Endothelial cell of umbilical vein (primary cell): ENCODE data around the gene PRPF19. TPM values are rescaled to one million over a fixed set of nuclear protein-coding genes. Genes with fewer than 3 reads are reported as not detected.

Experiments
- BruUV-seq: library from RNA; stranded (reverse); fragments of 400-500 nt; replicated peaks from 2 replicates; lab custom pipeline; 2021; lab: Mats Ljungman, UMichigan
- CTCF ChIA-PET: fragments of 300-600, 350-600 bp; sonication (Branson Sonifier 250); formaldehyde crosslinking; loops from one replicate; lab custom pipeline; 2021; ENCODE audit warnings: antibody characterized with exemption, inconsistent platforms; lab: Charles Lee
- POLR2A ChIA-PET: fragments of 300-600, 350-600 bp; sonication (Branson Sonifier 250); formaldehyde crosslinking; loops from one replicate; lab custom pipeline; 2021; ENCODE audit warnings: antibody characterized with exemption, inconsistent platforms; lab: Charles Lee
- DNase-seq: peaks from one replicate; pipeline ENCODE4 v3.0.0-alpha.2; 2011; ENCODE audit warnings: low read depth, low spot score
- FAIRE-seq: peaks from 2 replicates; lab custom pipeline; 2011; peaks lifted over from hg19 to GRCh38; lab: Jason Lieb, UNC
- H2AFZ ChIP-seq: 2 replicates; pipeline ENCODE4 v1.6.0; 2012; ENCODE audit warnings: low read depth, low read length, control low read depth, inconsistent platforms
- H3K27ac ChIP-seq: 2 replicates; pipeline ENCODE4 v1.5.1; 2011; ENCODE audit warnings: low read depth, mild to moderate bottlenecking, control low read depth, low read length, moderate library complexity; ENCODE audit not compliant: insufficient read depth
- H3K27me3 ChIP-seq, 2 experiments: 2 replicates each; pipeline versions ENCODE4 v1.6.0 to v1.6.1; 2011; ENCODE audit warnings: low read length in 2 of 2, mixed read lengths in 1 of 2; ENCODE audit not compliant: control insufficient read depth in 2 of 2, insufficient read depth in 2 of 2
- H3K36me3 ChIP-seq, 2 experiments: 2 replicates in 1 of 2; 3 replicates in 1 of 2; pipeline ENCODE4 v1.5.1; 2011; ENCODE audit warnings: low read length in 2 of 2, mild to moderate bottlenecking in 1 of 2, moderate library complexity in 1 of 2; ENCODE audit not compliant: control insufficient read depth in 2 of 2, insufficient read depth in 2 of 2; ENCODE audit errors: extremely low read depth in 1 of 2
- H3K4me1 ChIP-seq: 3 replicates; pipeline ENCODE4 v1.5.1; 2011; ENCODE audit warnings: mild to moderate bottlenecking, low read length; ENCODE audit not compliant: control insufficient read depth, insufficient read depth; ENCODE audit errors: extremely low read depth
- H3K4me2 ChIP-seq: 2 replicates; pipeline ENCODE4 v1.6.1; 2011; ENCODE audit warnings: low read length, control low read depth, mixed read lengths; ENCODE audit not compliant: insufficient read depth
- H3K4me3 ChIP-seq, 3 experiments: fragments of 200-600 bp in 1 of 3; sonication (generic), shearing (Covaris generic) in 1 of 3; replicated peaks in 1 of 3; 2 replicates each; pipeline ENCODE4 v1.5.1; 2011 to 2016; ENCODE audit warnings: control low read depth in 3 of 3, low read length in 3 of 3, mild to moderate bottlenecking in 2 of 3, inconsistent platforms in 1 of 3, low read depth in 1 of 3, moderate library complexity in 1 of 3; ENCODE audit not compliant: insufficient read depth in 1 of 3
- H3K79me2 ChIP-seq: 2 replicates; pipeline ENCODE4 v1.6.0; 2012; ENCODE audit warnings: low read length, inconsistent platforms; ENCODE audit not compliant: control insufficient read depth, insufficient read depth
- H3K9ac ChIP-seq: replicated peaks from 2 replicates; pipeline ENCODE3; 2011; ENCODE audit warnings: low read length, control low read depth; ENCODE audit not compliant: insufficient read depth; ENCODE audit errors: extremely low read depth
- H3K9me1 ChIP-seq: replicated peaks from 3 replicates; pipeline ENCODE4 v1.6.0; 2011; ENCODE audit warnings: mild to moderate bottlenecking, low read length; ENCODE audit not compliant: control insufficient read depth, insufficient read depth; ENCODE audit errors: extremely low read depth
- H3K9me3 ChIP-seq: replicated peaks from 2 replicates; pipeline ENCODE4 v1.5.1; 2012; ENCODE audit warnings: low read length, inconsistent platforms; ENCODE audit not compliant: control insufficient read depth, insufficient read depth
- H4K20me1 ChIP-seq: replicated peaks from 2 replicates; pipeline ENCODE3; 2011; ENCODE audit warnings: mild to moderate bottlenecking, low read length; ENCODE audit not compliant: control insufficient read depth, insufficient read depth; ENCODE audit errors: extremely low read depth
- EZH2 ChIP-seq: IDR thresholded peaks from 2 replicates; pipeline ENCODE4 v1.6.1; 2012; ENCODE audit warnings: borderline replicate concordance, low read depth, mild to moderate bottlenecking, moderate library complexity, low read length, inconsistent platforms; ENCODE audit not compliant: severe bottlenecking
- FOS ChIP-seq: IDR thresholded peaks from 2 replicates; pipeline ENCODE4 v1.6.1; 2011; ENCODE audit warnings: mild to moderate bottlenecking, low read length, moderate library complexity, borderline replicate concordance; ENCODE audit not compliant: insufficient read depth
- GATA2 ChIP-seq: IDR thresholded peaks from 2 replicates; pipeline ENCODE4 v1.7.0; 2011; ENCODE audit warnings: low read depth, mild to moderate bottlenecking, moderate library complexity, mixed read lengths, low read length; ENCODE audit not compliant: insufficient read length, insufficient read depth
- JUN ChIP-seq: IDR thresholded peaks from 2 replicates; pipeline ENCODE4 v1.6.1; 2011; ENCODE audit warnings: borderline replicate concordance, low read depth; ENCODE audit not compliant: insufficient read length, insufficient read depth
- MYC ChIP-seq: IDR thresholded peaks from one replicate; pipeline ENCODE4 v1.6.1; 2011; ENCODE audit warnings: mild to moderate bottlenecking, low read depth, low read length
- POLR2A ChIP-seq: IDR thresholded peaks from 2 replicates; pipeline ENCODE4 v1.6.1; 2012; ENCODE audit warnings: low read depth, mild to moderate bottlenecking, control low read depth, low read length
- POLR2AphosphoS5 ChIP-seq: IDR thresholded peaks from 2 replicates; pipeline ENCODE4 v1.6.1; 2012; ENCODE audit warnings: low read depth, mild to moderate bottlenecking, control low read depth, low read length, moderate library complexity; ENCODE audit not compliant: insufficient read depth
- dilution Hi-C: fragments of 300-500 bp; cut with MboI; formaldehyde crosslinking; loops from one replicate; pipeline ENCODE4 v1.15.0; 2019; ENCODE audit warnings: low sequenced_read_pairs; ENCODE audit not compliant: extremely low pct_ligation_motif_present
- intact Hi-C: fragments of 100-400 bp; cut with micrococcal nuclease; formaldehyde crosslinking; loops from one replicate; pipeline ENCODE4 v1.10.0; 2022
- polyA plus RNA-seq, 4 experiments: library from polyadenylated mRNA; depleted of rRNA in 3 of 4; stranded (reverse) in 3 of 4; unstranded in 1 of 4; fragments of >200 nt; gene quantifications; 2 replicates each; pipeline versions ENCODE4 v1.2.1 to v1.2.3, GENCODE V29; 2011 to 2012; ENCODE audit warnings: missing spikeins in 1 of 4
- total RNA-seq: library from RNA; stranded (reverse); gene quantifications from 2 replicates; pipeline ENCODE4 v1.2.3, GENCODE V29; 2021
- TF ChIP-seq, protein P1 (sequence below), 2 donors: IDR thresholded peaks; 1 replicate in 1 of 2; 2 replicates in 1 of 2; pipeline ENCODE4 v1.5.1; 2011; ENCODE audit warnings: low read length in 2 of 2, mild to moderate bottlenecking in 2 of 2, moderate library complexity in 2 of 2, control low read depth in 1 of 2, inconsistent platforms in 1 of 2, low read depth in 1 of 2; ENCODE audit not compliant: insufficient read depth in 1 of 2; ENCODE audit errors: extremely low read depth in 1 of 2
- TF ChIP-seq, protein P2 (sequence below): IDR thresholded peaks from 2 replicates; pipeline ENCODE4 v1.6.1; 2011; ENCODE audit not compliant: insufficient read depth, insufficient read length

Gene PRPF19
- total and polyA plus RNA-seq, 2 donors (not counting 3 experiments of a cell fraction or from before 2014, with no cell fraction given), result 97.1 to 126 TPM

DNA sequence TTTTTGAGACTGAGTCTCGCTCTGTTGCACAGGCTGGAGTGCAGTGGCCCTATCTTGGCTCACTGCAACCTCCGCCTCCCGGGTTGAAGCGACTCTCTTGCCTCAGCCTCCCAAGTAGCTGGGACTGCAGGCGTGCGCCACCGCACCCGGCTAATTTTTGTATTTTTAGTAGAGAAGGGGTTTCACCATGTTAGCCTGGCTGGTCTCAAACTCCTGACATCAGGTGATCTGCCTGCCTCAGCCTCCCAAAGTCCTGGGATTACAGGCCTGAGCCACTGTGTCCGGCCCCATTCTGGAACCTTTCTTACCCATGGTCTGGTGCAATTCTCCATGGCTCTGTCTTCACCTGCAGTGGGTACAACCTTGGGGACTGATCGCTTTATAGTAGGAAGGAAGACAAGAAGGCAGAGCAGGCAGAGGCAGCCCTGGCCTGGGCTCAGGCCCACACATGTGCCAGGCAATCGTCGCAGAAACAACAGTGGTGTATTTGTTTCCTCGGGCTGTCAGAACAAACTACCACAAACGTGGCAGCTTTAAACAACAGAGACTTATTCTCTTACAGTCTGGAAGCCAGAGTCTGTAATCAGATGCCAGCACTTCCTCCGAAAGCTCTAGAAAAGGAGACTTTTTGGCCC, 46.7 kb downstream of the PRPF19 start:
- POLR2A ChIA-PET, result no interaction called here
- CTCF ChIA-PET, result interaction anchor here (2.1 kb wide), 1 partner anchor 29 kb away, joined by 10 read pairs; no protein-coding TSS in a partner anchor
- dilution Hi-C loops, result no loop called here

More for the DNA sequence above, 46.7 kb downstream of the PRPF19 start:
- no peak overlapping the region for H3K27ac ChIP-seq
- H4K20me1 ChIP-seq, result no peaks in the 10 kb centered on the region
- H3K4me3 ChIP-seq, result no peak overlapping the region
- no peak overlapping the region for H3K9ac ChIP-seq
- no peaks in the 10 kb centered on the region for H3K36me3 ChIP-seq
- no peaks in the 10 kb centered on the region for H3K9me1 ChIP-seq
- TF ChIP-seq MYC (no peak), FOS (no peak), POLR2AphosphoS5 (no peak), EZH2 (no peak), GATA2 (no peak), JUN (no peak), POLR2A (no peak)
- TF ChIP-seq, protein P1, sequence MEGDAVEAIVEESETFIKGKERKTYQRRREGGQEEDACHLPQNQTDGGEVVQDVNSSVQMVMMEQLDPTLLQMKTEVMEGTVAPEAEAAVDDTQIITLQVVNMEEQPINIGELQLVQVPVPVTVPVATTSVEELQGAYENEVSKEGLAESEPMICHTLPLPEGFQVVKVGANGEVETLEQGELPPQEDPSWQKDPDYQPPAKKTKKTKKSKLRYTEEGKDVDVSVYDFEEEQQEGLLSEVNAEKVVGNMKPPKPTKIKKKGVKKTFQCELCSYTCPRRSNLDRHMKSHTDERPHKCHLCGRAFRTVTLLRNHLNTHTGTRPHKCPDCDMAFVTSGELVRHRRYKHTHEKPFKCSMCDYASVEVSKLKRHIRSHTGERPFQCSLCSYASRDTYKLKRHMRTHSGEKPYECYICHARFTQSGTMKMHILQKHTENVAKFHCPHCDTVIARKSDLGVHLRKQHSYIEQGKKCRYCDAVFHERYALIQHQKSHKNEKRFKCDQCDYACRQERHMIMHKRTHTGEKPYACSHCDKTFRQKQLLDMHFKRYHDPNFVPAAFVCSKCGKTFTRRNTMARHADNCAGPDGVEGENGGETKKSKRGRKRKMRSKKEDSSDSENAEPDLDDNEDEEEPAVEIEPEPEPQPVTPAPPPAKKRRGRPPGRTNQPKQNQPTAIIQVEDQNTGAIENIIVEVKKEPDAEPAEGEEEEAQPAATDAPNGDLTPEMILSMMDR (IDR thresholded peaks at IDR 0.05; ENCODE audit: extremely low read depth in 1 of 2, insufficient read depth in 1 of 2, low read depth in 1 of 2, low read length in 2 of 2), result no peak
- TF ChIP-seq, protein P2, sequence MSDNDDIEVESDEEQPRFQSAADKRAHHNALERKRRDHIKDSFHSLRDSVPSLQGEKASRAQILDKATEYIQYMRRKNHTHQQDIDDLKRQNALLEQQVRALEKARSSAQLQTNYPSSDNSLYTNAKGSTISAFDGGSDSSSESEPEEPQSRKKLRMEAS, result no peak
- no peak for DNase-seq
- no peak overlapping the region for H2AFZ ChIP-seq
- no peak for FAIRE-seq
- H3K9me3 ChIP-seq, result no peaks in the 10 kb centered on the region
- intact Hi-C loops, result no loop called here
- H3K27me3 ChIP-seq, result no peaks in the 10 kb centered on the region
- H3K4me2 ChIP-seq, result no peak overlapping the region
- H3K4me1 ChIP-seq, result no peaks in the 10 kb centered on the region
- no TSS peak for BruUV-seq
- no peaks in the 10 kb centered on the region for H3K79me2 ChIP-seq
